IMR-90 (cell line): Measurements from ENCODE around the gene LRCOL1. TPM values are rescaled to one million over a fixed set of nuclear protein-coding genes. Genes with fewer than 3 reads are reported as not detected.

Experiments used
- ATAC-seq: fragments of 200-7000 bp; cut with Tn5 transposase; 2 replicates; pipeline ENCODE4 v1.9.1; 2020; ENCODE audit warnings: low read depth, mild to moderate bottlenecking, moderate library complexity
- BruUV-seq: library from RNA; stranded (reverse); fragments of 400-500 nt; replicated peaks from 2 replicates; lab custom pipeline; 2021; lab: Mats Ljungman, UMichigan
- CTCF ChIA-PET: fragments of 300-600 bp; formaldehyde crosslinking; extraction: SDS; loops from one replicate; lab custom pipeline; 2021; ENCODE audit warnings: antibody characterized with exemption; lab: Yijun Ruan, JAX
- POLR2A ChIA-PET: fragments of 300-600 bp; sonication (Branson Sonifier 250); formaldehyde crosslinking; loops from one replicate; lab custom pipeline; 2022; ENCODE audit warnings: antibody characterized with exemption; ENCODE audit not compliant: unreplicated experiment; lab: Charles Lee
- DNase-seq: peaks from one replicate; pipeline ENCODE4 v3.0.0; 2013
- H2AFZ ChIP-seq: replicated peaks from 2 replicates; pipeline ENCODE3; 2013; ENCODE audit warnings: low read length, mild to moderate bottlenecking; ENCODE audit not compliant: poor library complexity
- H2AK5ac ChIP-seq: 2 replicates; pipeline ENCODE4 v1.6.1; 2013; ENCODE audit warnings: low read depth, low read length, inconsistent platforms
- H2AK9ac ChIP-seq: replicated peaks from 2 replicates; pipeline ENCODE3; 2013; ENCODE audit warnings: mild to moderate bottlenecking, low read depth, low read length, moderate library complexity; ENCODE audit not compliant: poor library complexity
- H2BK120ac ChIP-seq: 2 replicates; pipeline ENCODE4 v1.6.1; 2013; ENCODE audit warnings: low read depth, low read length, inconsistent platforms
- H2BK15ac ChIP-seq: 3 replicates; pipeline ENCODE4 v1.6.1; 2013; ENCODE audit warnings: low read depth, low read length, inconsistent platforms
- H2BK20ac ChIP-seq: 2 replicates; pipeline ENCODE4 v1.6.1; 2013; ENCODE audit warnings: low read depth, mild to moderate bottlenecking, inconsistent platforms, low read length, moderate library complexity
- H2BK5ac ChIP-seq: 2 replicates; pipeline ENCODE4 v1.6.1; 2013; ENCODE audit warnings: mild to moderate bottlenecking, low read depth, low read length, inconsistent platforms; ENCODE audit not compliant: poor library complexity, severe bottlenecking
- H3K14ac ChIP-seq: replicated peaks from 2 replicates; pipeline ENCODE4 v1.6.1; 2013; ENCODE audit warnings: low read depth, low read length, inconsistent platforms
- H3K18ac ChIP-seq: 2 replicates; pipeline ENCODE4 v1.6.1; 2013; ENCODE audit warnings: low read depth, low read length, control low read depth
- H3K23ac ChIP-seq: 2 replicates; pipeline ENCODE4 v1.6.1; 2013; ENCODE audit warnings: low read depth, low read length, inconsistent platforms
- H3K27ac ChIP-seq: 2 replicates; pipeline ENCODE4 v1.5.1; 2013; ENCODE audit warnings: mild to moderate bottlenecking, control low read depth, low read length; ENCODE audit not compliant: insufficient read depth
- H3K27me3 ChIP-seq: 2 replicates; pipeline ENCODE4 v1.6.1; 2013; ENCODE audit warnings: low read length; ENCODE audit not compliant: control insufficient read depth, insufficient read depth
- H3K36me3 ChIP-seq: 2 replicates; pipeline ENCODE4 v1.6.1; 2013; ENCODE audit warnings: low read length, mixed read lengths; ENCODE audit not compliant: control insufficient read depth, insufficient read depth
- H3K4ac ChIP-seq: 2 replicates; pipeline ENCODE4 v1.6.1; 2013; ENCODE audit warnings: low read depth, low read length, inconsistent platforms
- H3K4me1 ChIP-seq: 2 replicates; pipeline ENCODE4 v1.6.1; 2013; ENCODE audit warnings: low read length, mixed read lengths; ENCODE audit not compliant: control insufficient read depth, insufficient read depth
- H3K4me2 ChIP-seq: 2 replicates; pipeline ENCODE4 v1.6.1; 2013; ENCODE audit warnings: low read depth, mild to moderate bottlenecking, control low read depth, low read length, moderate library complexity
- H3K4me3 ChIP-seq: 2 replicates; pipeline ENCODE4 v1.5.1; 2013; ENCODE audit warnings: low read depth, mild to moderate bottlenecking, control low read depth, low read length, moderate library complexity; ENCODE audit not compliant: insufficient read depth
- H3K56ac ChIP-seq: 2 replicates; pipeline ENCODE4 v1.6.1; 2013; ENCODE audit warnings: low read length, inconsistent platforms; ENCODE audit not compliant: insufficient read depth; ENCODE audit errors: extremely low read depth
- H3K79me1 ChIP-seq, 2 experiments: 2 replicates each; pipeline ENCODE4 v1.6.1; 2013; ENCODE audit warnings: low read length in 2 of 2, inconsistent platforms in 1 of 2, low read depth in 1 of 2
- H3K9ac ChIP-seq: 2 replicates; pipeline ENCODE4 v1.6.1; 2013; ENCODE audit warnings: low read depth, low read length, control low read depth
- H3K9me1 ChIP-seq: 2 replicates; pipeline ENCODE4 v1.6.1; 2013; ENCODE audit warnings: low read length, inconsistent platforms; ENCODE audit not compliant: insufficient read depth
- H3K9me3 ChIP-seq: 2 replicates; pipeline ENCODE4 v1.6.1; 2013; ENCODE audit warnings: low read length; ENCODE audit not compliant: control insufficient read depth, insufficient read depth
- H4K20me1 ChIP-seq: 2 replicates; pipeline ENCODE4 v1.6.1; 2013; ENCODE audit warnings: low read length, inconsistent platforms; ENCODE audit not compliant: insufficient read depth
- H4K5ac ChIP-seq: 2 replicates; pipeline ENCODE4 v1.6.1; 2013; ENCODE audit warnings: mild to moderate bottlenecking, low read depth, low read length, control low read depth
- H4K8ac ChIP-seq, 2 experiments: 2 replicates each; pipeline ENCODE4 v1.6.1; 2013; ENCODE audit warnings: low read depth in 2 of 2, low read length in 2 of 2, control low read depth in 1 of 2, inconsistent platforms in 1 of 2
- H4K91ac ChIP-seq: 2 replicates; pipeline ENCODE4 v1.6.1; 2013; ENCODE audit warnings: low read depth, low read length, inconsistent platforms; ENCODE audit not compliant: insufficient read depth
- BHLHE40 ChIP-seq: fragments of 150-350 bp; IDR thresholded peaks from 2 replicates; pipeline ENCODE4 v1.6.1; 2016; ENCODE audit warnings: mild to moderate bottlenecking, low read depth, low read length
- CTCF ChIP-seq: conservative IDR thresholded peaks from 2 replicates; pipeline ENCODE4 v1.5.1; 2012; ENCODE audit warnings: mild to moderate bottlenecking, low read depth, low read length, improper control_type of control experiment
- ELK1 ChIP-seq: fragments of 150-350 bp; IDR thresholded peaks from 2 replicates; pipeline ENCODE4 v1.6.1; 2016; ENCODE audit warnings: low read depth, mild to moderate bottlenecking, low read length, moderate library complexity, borderline replicate concordance
- MAFK ChIP-seq: IDR thresholded peaks from 2 replicates; pipeline ENCODE4 v1.6.1; 2012; ENCODE audit warnings: low read depth, low read length, improper control_type of control experiment
- MAZ ChIP-seq: IDR thresholded peaks from 2 replicates; pipeline ENCODE4 v1.6.1; 2012; ENCODE audit warnings: low read depth, mild to moderate bottlenecking, low read length, improper control_type of control experiment, moderate library complexity, borderline replicate concordance
- MXI1 ChIP-seq: IDR thresholded peaks from 2 replicates; pipeline ENCODE4 v1.6.1; 2012; ENCODE audit warnings: low read depth, mild to moderate bottlenecking, low read length, moderate library complexity, borderline replicate concordance
- NFE2L2 ChIP-seq: fragments of 150-350 bp; IDR thresholded peaks from 2 replicates; pipeline ENCODE4 v1.6.1; 2016; ENCODE audit warnings: low read depth, mild to moderate bottlenecking, low read length
- POLR2A ChIP-seq: IDR thresholded peaks from 2 replicates; pipeline ENCODE4 v1.6.1; 2012; ENCODE audit warnings: mild to moderate bottlenecking, low read depth, low read length
- RAD21 ChIP-seq: IDR thresholded peaks from 2 replicates; pipeline ENCODE4 v1.6.1; 2012; ENCODE audit warnings: low read length, improper control_type of control experiment
- RCOR1 ChIP-seq: IDR thresholded peaks from 2 replicates; pipeline ENCODE4 v1.6.1; 2012; ENCODE audit warnings: mild to moderate bottlenecking, low read length, improper control_type of control experiment; ENCODE audit not compliant: insufficient replicate concordance
- RFX5 ChIP-seq: IDR thresholded peaks from 2 replicates; pipeline ENCODE4 v1.8.0; 2012; ENCODE audit warnings: low read depth, mild to moderate bottlenecking, low read length, moderate library complexity
- SMC3 ChIP-seq: fragments of 150-350 bp; IDR thresholded peaks from 2 replicates; pipeline ENCODE4 v1.6.1; 2016; ENCODE audit warnings: low read depth, mild to moderate bottlenecking, antibody characterized with exemption, low read length, moderate library complexity
- WGBS, 2 experiments: methylation state at CpG; one replicate each; pipeline versions ENCODE4 v1.1.5 to v1.1.7; 2013; ENCODE audit warnings: missing lambda C conversion rate in 2 of 2; ENCODE audit not compliant: insufficient read length in 1 of 2; ENCODE audit errors: extremely low coverage in 2 of 2; 5-methylcytosine and 5-hydroxymethylcytosine counted together
- dilution Hi-C: fragments of 300-500 bp; cut with HindIII; formaldehyde crosslinking; loops from one replicate; pipeline ENCODE4 v1.14.3; 2018; ENCODE audit warnings: low sequenced_read_pairs; ENCODE audit not compliant: unreplicated experiment
- in situ Hi-C: fragments of 300-500 bp; cut with MboI; formaldehyde crosslinking; loops from 3 replicates; pipeline ENCODE4 v1.14.3; 2019; ENCODE audit warnings: low sequenced_read_pairs, inconsistent platforms, mixed read lengths
- intact Hi-C: fragments of 100-400 bp; cut with micrococcal nuclease; formaldehyde crosslinking; loops from 2 replicates; pipeline ENCODE4 v1.10.0; 2022
- polyA plus RNA-seq, 3 experiments: library from polyadenylated mRNA; depleted of rRNA; stranded (reverse); fragments of >200 nt; gene quantifications; 2 replicates each; pipeline ENCODE4 v1.2.3, GENCODE V29; 2012; ENCODE audit warnings: low replicate concordance in 1 of 3
- total RNA-seq: library from RNA; depleted of rRNA; stranded (reverse); fragments of >200 nt; gene quantifications from 2 replicates; pipeline ENCODE4 v1.2.3, GENCODE V29; 2012
- TF ChIP-seq, protein P1 (sequence below): fragments of 150-350 bp; IDR thresholded peaks from 2 replicates; pipeline ENCODE4 v1.6.1; 2017; ENCODE audit warnings: mild to moderate bottlenecking, antibody characterized with exemption, low read length, low read depth

The LRCOL1 gene
- total and polyA plus RNA-seq, 2 of the 4 experiments (the other 2 are of a cell fraction), result 1.0 TPM; not detected in 1

DNA sequence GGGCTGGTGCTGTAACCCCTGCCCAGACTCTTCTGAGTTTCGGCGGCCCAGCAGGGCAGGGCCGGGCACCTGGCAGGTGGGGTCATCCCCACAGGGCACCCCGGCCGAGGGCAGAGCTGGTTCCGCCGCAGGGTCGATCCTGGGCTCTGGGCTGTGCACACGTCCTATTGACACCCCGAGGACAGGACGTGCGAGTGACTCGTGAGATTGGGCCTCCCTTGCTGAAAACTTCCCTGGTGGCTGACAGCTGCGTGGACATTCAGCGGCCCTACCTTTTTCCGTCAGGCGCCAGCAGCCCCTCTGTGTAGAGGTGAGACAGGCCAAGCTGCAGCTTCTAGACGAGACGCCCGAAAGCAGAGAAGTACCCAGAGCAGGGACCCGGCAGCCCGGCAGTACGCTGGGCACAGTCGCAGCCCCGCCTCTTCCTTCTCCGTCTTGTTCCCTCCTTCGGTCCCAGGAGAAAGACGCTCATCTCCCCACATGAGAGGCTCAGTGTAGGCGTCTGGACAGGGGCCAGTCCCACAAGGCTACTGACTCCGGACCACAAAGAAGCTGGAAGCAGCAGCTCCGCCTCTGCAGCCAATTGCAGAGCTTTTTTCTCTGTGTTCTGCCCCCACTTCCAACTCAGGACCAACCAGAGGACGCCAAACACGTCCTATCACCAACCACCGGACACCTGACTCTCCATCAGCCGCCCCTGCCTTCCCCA, at the start of gene LRCOL1 (continued):
- no peak for TF ChIP-seq RCOR1
- TF ChIP-seq POLR2A, result no peak
- TF ChIP-seq, protein P1, sequence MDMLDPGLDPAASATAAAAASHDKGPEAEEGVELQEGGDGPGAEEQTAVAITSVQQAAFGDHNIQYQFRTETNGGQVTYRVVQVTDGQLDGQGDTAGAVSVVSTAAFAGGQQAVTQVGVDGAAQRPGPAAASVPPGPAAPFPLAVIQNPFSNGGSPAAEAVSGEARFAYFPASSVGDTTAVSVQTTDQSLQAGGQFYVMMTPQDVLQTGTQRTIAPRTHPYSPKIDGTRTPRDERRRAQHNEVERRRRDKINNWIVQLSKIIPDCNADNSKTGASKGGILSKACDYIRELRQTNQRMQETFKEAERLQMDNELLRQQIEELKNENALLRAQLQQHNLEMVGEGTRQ, result no peak

GRCh38 chr12:132660052-132660451, 49.7 kb upstream of the LRCOL1 start:
- no peak overlapping the region for H3K23ac ChIP-seq
- H4K20me1 ChIP-seq, result no peaks in the 10 kb centered on the region
- WGBS, 2 experiments, result 80% methylated on average over 1 of the region's 5 CpGs; no CpG with 5 or more reads in 1 of the 2 experiments
- H3K36me3 ChIP-seq, result peaks cover 53% of the 10 kb centered on the region
- no peak overlapping the region for H3K14ac ChIP-seq
- no peak overlapping the region for H3K9ac ChIP-seq
- H3K27me3 ChIP-seq, result no peaks in the 10 kb centered on the region
- H3K9me1 ChIP-seq, result peaks cover 5% of the 10 kb centered on the region
- DNase-seq (no peak), ATAC-seq (no peak)
- no TSS peak for BruUV-seq
- no peak overlapping the region for H3K4me3 ChIP-seq
- ChIA-PET CTCF (no interaction called here), POLR2A (no interaction called here)
- no peak overlapping the region for H2BK5ac ChIP-seq
- H3K4me2 ChIP-seq, result no peak overlapping the region
- H2AK9ac ChIP-seq, result no peak overlapping the region
- H2BK20ac ChIP-seq, result no peak overlapping the region
- H4K5ac ChIP-seq, result no peak overlapping the region
- no peak overlapping the region for H2BK120ac ChIP-seq
- no peak overlapping the region for H3K18ac ChIP-seq
- H3K27ac ChIP-seq, result no peak overlapping the region
- H3K9me3 ChIP-seq, result no peaks in the 10 kb centered on the region
- H3K56ac ChIP-seq, result no peak overlapping the region
- no peak overlapping the region for H2BK15ac ChIP-seq
- no peak overlapping the region for H4K8ac ChIP-seq
- in situ Hi-C loops, result no loop called here
- H3K4ac ChIP-seq, result no peak overlapping the region
- H2AFZ ChIP-seq, result no peak overlapping the region
- dilution Hi-C loops, result no loop called here
- H3K4me1 ChIP-seq, result no peaks in the 10 kb centered on the region
- H2AK5ac ChIP-seq, result no peak overlapping the region
- no peaks in the 10 kb centered on the region for H3K79me1 ChIP-seq
- H4K91ac ChIP-seq, result no peak overlapping the region
- intact Hi-C loops, result no loop called here
- TF ChIP-seq POLR2A (no peak), SMC3 (no peak), MAFK (no peak), RCOR1 (no peak), BHLHE40 (no peak), MAZ (no peak), CTCF (no peak), RFX5 (no peak), RAD21 (no peak), MXI1 (no peak), ELK1 (no peak), NFE2L2 (no peak)
